A549 treated with AZD9567 at 1 μM for 4 hours (cell line): Measurements from ENCODE around the gene IQCM. TPM values are rescaled to one million over a fixed set of nuclear protein-coding genes. Genes with fewer than 3 reads are reported as not detected.

Source experiments
- total RNA-seq: library from RNA; stranded (reverse); fragments of 200-300 nt; extraction: Qiagen RNA extraction; gene quantifications from 5 replicates; pipeline ENCODE4 v1.2.3, GENCODE V29; 2022; ENCODE audit not compliant: insufficient read depth

IQCM gene
- total RNA-seq: not detected in 5 replicates

GRCh38 chr4:149815743-149816142 lies at the start of gene IQCM:
Gene IQCM, minus strand, starts transcription at chr4:149815843. Its CDS starts 73,152 bp downstream, at chr4:149742691.

